ENCODE measurements around the gene DMXL1. TPM values are rescaled to one million over a fixed set of nuclear protein-coding genes. Genes with fewer than 3 reads are reported as not detected.

Gene DMXL1
- total RNA-seq, 1 donor from 2014 or later = 22.3 TPM

- H3K36me3 ChIP-seq = no peaks in the 10 kb centered on the region
- TF ChIP-seq CTCF (IDR thresholded peaks at IDR 0.05; ENCODE audit: borderline replicate concordance) = no peak
- no peaks in the 10 kb centered on the region for H3K27me3 ChIP-seq (ENCODE audit: low read depth)
- no peak overlapping the region for H3K27ac ChIP-seq (replicated peaks)
- no peak overlapping the region for H3K4me3 ChIP-seq
- intact Hi-C loops (cut with micrococcal nuclease) = no loop called here
- no peaks in the 10 kb centered on the region for H3K4me1 ChIP-seq
- no peaks in the 10 kb centered on the region for H3K9me3 ChIP-seq (replicated peaks)
- DNase-seq = no peak
Observed at GRCh38 chr5:119055294-119055693, 15.6 kb upstream of the DMXL1 start.

GRCh38 chr5:119058979-119059529 is 11.8 kb upstream of the DMXL1 start:
- Histone ChIP-seq H3K4me1 (no peaks in the 10 kb centered on the region), H3K27me3 (ENCODE audit: low read depth) (no peaks in the 10 kb centered on the region), H3K9me3 (replicated peaks) (no peaks in the 10 kb centered on the region), H3K4me3 (no peak overlapping the region), H3K27ac (replicated peaks) (no peak overlapping the region), H3K36me3 (no peaks in the 10 kb centered on the region)
- intact Hi-C loops (cut with micrococcal nuclease) = no loop called here
- no peak for DNase-seq
- TF ChIP-seq CTCF (IDR thresholded peaks at IDR 0.05; ENCODE audit: borderline replicate concordance) = no peak

GRCh38 chr5:119059740-119060255 is 11.1 kb upstream of the DMXL1 start:
- intact Hi-C loops (cut with micrococcal nuclease) = no loop called here
- no peak overlapping the region for H3K4me3 ChIP-seq
- no peak for TF ChIP-seq CTCF (IDR thresholded peaks at IDR 0.05; ENCODE audit: borderline replicate concordance)

GRCh38 chr5:119063579-119064379 is 7.1 kb upstream of the DMXL1 start:
- Histone ChIP-seq H3K36me3 (no peaks in the 10 kb centered on the region), H3K9me3 (replicated peaks) (no peaks in the 10 kb centered on the region), H3K4me1 (no peaks in the 10 kb centered on the region), H3K27ac (replicated peaks) (no peak overlapping the region), H3K27me3 (ENCODE audit: low read depth) (no peaks in the 10 kb centered on the region), H3K4me3 (no peak overlapping the region)
- intact Hi-C loops (cut with micrococcal nuclease) = no loop called here
- no peak for TF ChIP-seq CTCF (IDR thresholded peaks at IDR 0.05; ENCODE audit: borderline replicate concordance)
- no peak for DNase-seq

More at GRCh38 chr5:119059740-119060255, 11.1 kb upstream of the DMXL1 start:
- Histone ChIP-seq H3K4me1 (no peaks in the 10 kb centered on the region), H3K36me3 (no peaks in the 10 kb centered on the region), H3K27me3 (ENCODE audit: low read depth) (no peaks in the 10 kb centered on the region), H3K27ac (replicated peaks) (no peak overlapping the region), H3K9me3 (replicated peaks) (no peaks in the 10 kb centered on the region)
- DNase-seq = no peak

GRCh38 chr5:119067450-119067849 is 3.4 kb upstream of the DMXL1 start:
- intact Hi-C loops (cut with micrococcal nuclease) = no loop called here
- H3K9me3 ChIP-seq (replicated peaks) = no peaks in the 10 kb centered on the region
- TF ChIP-seq CTCF (IDR thresholded peaks at IDR 0.05; ENCODE audit: borderline replicate concordance) = no peak
- peaks cover 25% of the 10 kb centered on the region for H3K4me1 ChIP-seq
- no peak overlapping the region for H3K27ac ChIP-seq (replicated peaks)
- no peak overlapping the region for H3K4me3 ChIP-seq
- no peak for DNase-seq
- no peaks in the 10 kb centered on the region for H3K27me3 ChIP-seq (ENCODE audit: low read depth)
- no peaks in the 10 kb centered on the region for H3K36me3 ChIP-seq

Measured in left ventricle myocardium inferior (tissue), 1 donor.